Upper lobe of left lung (tissue), 4 donors: Measurements from ENCODE around the gene KARS1.

ENCODE experiments used
- CTCF ChIP-seq, 6 experiments: fragments of 450-650 bp in 4 of 6; fragments of 200-600 bp in 2 of 6; sonication (generic) in 2 of 6; IDR thresholded peaks; one replicate each; pipeline ENCODE4 v1.5.1; 2016 to 2019; ENCODE audit warnings: antibody characterized with exemption in 6 of 6
- EP300 ChIP-seq, 4 donors: sonication (generic); formaldehyde crosslinking; IDR thresholded peaks; one replicate each; pipeline ENCODE4 v1.5.1; 2017; ENCODE audit warnings: antibody characterized with exemption in 4 of 4, control low read depth in 2 of 4
- POLR2AphosphoS5 ChIP-seq, 2 donors: sonication (generic); formaldehyde crosslinking; IDR thresholded peaks; one replicate each; pipeline ENCODE4 v1.5.1; 2017; ENCODE audit warnings: antibody characterized with exemption in 2 of 2

GRCh38 chr16:75606507-75606906 is 41.0 kb downstream of the KARS1 start:
- TF ChIP-seq POLR2AphosphoS5 (IDR thresholded peaks at IDR 0.05): no peak
- no peak for TF ChIP-seq EP300 (IDR thresholded peaks at IDR 0.05)
- no peak for TF ChIP-seq CTCF (IDR thresholded peaks at IDR 0.05)
